B cell (primary cell): Measurements from ENCODE around the gene TSPOAP1. TPM values are rescaled to one million over a fixed set of nuclear protein-coding genes. Genes with fewer than 3 reads are reported as not detected.
A peak's percentile ranks its signal among the peaks of the same experiment; 100 is the strongest.

Experiments
- ATAC-seq: fragments of 200-7000 bp; cut with Tn5 transposase; one replicate; pipeline ENCODE4 v1.10.0; 2021; ENCODE audit warnings: low read depth, mild to moderate bottlenecking, moderate number of reproducible peaks, moderate library complexity
- CTCF ChIA-PET: fragments of 350-600 bp; sonication (Branson Sonifier 250); formaldehyde crosslinking; loops from one replicate; lab custom pipeline; 2021; ENCODE audit warnings: antibody characterized with exemption, inconsistent platforms; lab: Charles Lee
- POLR2A ChIA-PET: fragments of 350-600 bp; sonication (Branson Sonifier 250); formaldehyde crosslinking; loops from one replicate; lab custom pipeline; 2021; ENCODE audit warnings: antibody characterized with exemption; lab: Charles Lee
- DNase-seq: peaks from one replicate; pipeline ENCODE4 v3.0.0; 2013
- H2AFZ ChIP-seq: 2 replicates; pipeline ENCODE4 v1.6.1; 2012; ENCODE audit warnings: mild to moderate bottlenecking, low read depth, low read length; ENCODE audit not compliant: insufficient read depth, poor library complexity, severe bottlenecking
- H3K27ac ChIP-seq, 2 donors: 1 replicate in 1 of 2; 2 replicates in 1 of 2; pipeline ENCODE4 v1.5.1; 2012 to 2013; ENCODE audit warnings: low read length in 2 of 2, mild to moderate bottlenecking in 2 of 2, moderate library complexity in 1 of 2
- H3K27me3 ChIP-seq, 4 experiments: fragments of 200-600 bp in 1 of 4; sonication (generic) in 1 of 4; replicated peaks in 1 of 4; 1 replicate in 2 of 4; 2 replicates in 2 of 4; pipeline versions ENCODE4 v1.6.1 to v1.7.0; 2013 to 2016; ENCODE audit warnings: low read length in 3 of 4, mild to moderate bottlenecking in 2 of 4, mixed read lengths in 1 of 4, moderate library complexity in 1 of 4; ENCODE audit not compliant: insufficient read depth in 4 of 4, control insufficient read depth in 3 of 4; ENCODE audit errors: control extremely low read depth in 1 of 4
- H3K36me3 ChIP-seq, 2 experiments: replicated peaks in 1 of 2; 1 replicate in 1 of 2; 2 replicates in 1 of 2; pipeline versions ENCODE4 v1.6.1 to v1.7.1; 2013; ENCODE audit warnings: low read length in 1 of 2; ENCODE audit not compliant: insufficient read depth in 2 of 2, control insufficient read depth in 1 of 2; ENCODE audit errors: control extremely low read depth in 1 of 2, extremely low read depth in 1 of 2
- H3K4me1 ChIP-seq, 2 donors: fragments of 200-600 bp in 1 of 2; sonication (generic) in 1 of 2; 1 replicate in 1 of 2; 2 replicates in 1 of 2; pipeline versions ENCODE4 v1.5.1 to v1.6.1; 2013 to 2017; ENCODE audit warnings: low read length in 2 of 2; ENCODE audit not compliant: control insufficient read depth in 2 of 2, insufficient read depth in 2 of 2
- H3K4me2 ChIP-seq: replicated peaks from 2 replicates; pipeline ENCODE3; 2012; ENCODE audit warnings: mild to moderate bottlenecking, low read depth, low read length; ENCODE audit not compliant: poor library complexity, severe bottlenecking
- H3K4me3 ChIP-seq, 5 experiments: fragments of 200-600 bp in 1 of 5; sonication (generic) in 1 of 5; 1 replicate in 3 of 5; 2 replicates in 2 of 5; pipeline versions ENCODE4 v1.5.1 to v1.7.0; 2011 to 2016; ENCODE audit warnings: low read length in 4 of 5, mild to moderate bottlenecking in 4 of 5, low read depth in 2 of 5, control low read depth in 1 of 5, moderate library complexity in 1 of 5; ENCODE audit not compliant: insufficient read depth in 1 of 5; ENCODE audit errors: control extremely low read depth in 1 of 5, extremely low read depth in 1 of 5
- H3K79me2 ChIP-seq: fragments of 200-600 bp; sonication (generic); one replicate; pipeline ENCODE4 v1.6.0; 2016; ENCODE audit warnings: low read length; ENCODE audit not compliant: control insufficient read depth, insufficient read depth
- H3K9ac ChIP-seq: fragments of 200-600 bp; sonication (generic); 2 replicates; pipeline ENCODE4 v1.6.1; 2017; ENCODE audit warnings: mild to moderate bottlenecking, low read length, moderate library complexity
- H3K9me3 ChIP-seq, 3 donors: one replicate each; pipeline versions ENCODE4 v1.6.1 to v1.7.1; 2013; ENCODE audit warnings: low read length in 2 of 3; ENCODE audit not compliant: control insufficient read depth in 2 of 3, insufficient read depth in 1 of 3; ENCODE audit errors: control extremely low read depth in 1 of 3
- H4K20me1 ChIP-seq: 2 replicates; pipeline ENCODE4 v1.6.0; 2012; ENCODE audit warnings: mild to moderate bottlenecking, low read length; ENCODE audit not compliant: insufficient read depth, control insufficient read depth, poor library complexity, severe bottlenecking
- H3K27ac Mint-ChIP-seq: one replicate; pipeline ENCODE4 v1.8.0; 2021; ENCODE audit warnings: mixed read lengths
- H3K27me3 Mint-ChIP-seq: one replicate; pipeline ENCODE4 v1.8.0; 2021; ENCODE audit warnings: mixed read lengths
- H3K4me1 Mint-ChIP-seq: one replicate; pipeline ENCODE4 v1.8.0; 2021; ENCODE audit warnings: mixed read lengths
- H3K4me3 Mint-ChIP-seq: one replicate; pipeline ENCODE4 v1.8.0; 2021; ENCODE audit warnings: mixed read lengths
- H3K9me3 Mint-ChIP-seq: one replicate; pipeline ENCODE4 v1.8.0; 2022; ENCODE audit warnings: mixed read lengths; ENCODE audit not compliant: insufficient read depth
- CTCF ChIP-seq: fragments of 200-600 bp; IDR thresholded peaks from one replicate; pipeline ENCODE4 v1.8.0; 2022; ENCODE audit warnings: antibody characterized with exemption, mild to moderate bottlenecking
- EZH2 ChIP-seq: IDR thresholded peaks from 2 replicates; pipeline ENCODE4 v1.6.1; 2012; ENCODE audit warnings: borderline replicate concordance, low read depth, mild to moderate bottlenecking, moderate library complexity, low read length; ENCODE audit not compliant: insufficient read depth, poor library complexity, severe bottlenecking
- WGBS: methylation state at CpG from one replicate; pipeline ENCODE4 v1.1.5; 2013; ENCODE audit warnings: missing lambda C conversion rate; ENCODE audit not compliant: insufficient coverage; 5-methylcytosine and 5-hydroxymethylcytosine counted together
- intact Hi-C: fragments of 100-400 bp; cut with micrococcal nuclease; formaldehyde crosslinking; loops from one replicate; pipeline ENCODE4 v1.10.0; 2022
- polyA plus RNA-seq: library from polyadenylated mRNA; depleted of rRNA; stranded (reverse); fragments of >200 nt; gene quantifications from 2 replicates; pipeline ENCODE4 v1.2.3, GENCODE V29; 2012
- total RNA-seq, 2 donors: library from RNA; stranded (reverse); fragments of 120-200 nt in 1 of 2; gene quantifications; 1 replicate in 1 of 2; 2 replicates in 1 of 2; pipeline versions ENCODE4 v1.2.3 to v1.2.4, GENCODE V29; 2013 to 2022

Gene TSPOAP1
- total and polyA plus RNA-seq, 2 donors (not counting 1 experiment from before 2014, with no cell fraction given), result 10.8 to 30.7 TPM

DNA sequence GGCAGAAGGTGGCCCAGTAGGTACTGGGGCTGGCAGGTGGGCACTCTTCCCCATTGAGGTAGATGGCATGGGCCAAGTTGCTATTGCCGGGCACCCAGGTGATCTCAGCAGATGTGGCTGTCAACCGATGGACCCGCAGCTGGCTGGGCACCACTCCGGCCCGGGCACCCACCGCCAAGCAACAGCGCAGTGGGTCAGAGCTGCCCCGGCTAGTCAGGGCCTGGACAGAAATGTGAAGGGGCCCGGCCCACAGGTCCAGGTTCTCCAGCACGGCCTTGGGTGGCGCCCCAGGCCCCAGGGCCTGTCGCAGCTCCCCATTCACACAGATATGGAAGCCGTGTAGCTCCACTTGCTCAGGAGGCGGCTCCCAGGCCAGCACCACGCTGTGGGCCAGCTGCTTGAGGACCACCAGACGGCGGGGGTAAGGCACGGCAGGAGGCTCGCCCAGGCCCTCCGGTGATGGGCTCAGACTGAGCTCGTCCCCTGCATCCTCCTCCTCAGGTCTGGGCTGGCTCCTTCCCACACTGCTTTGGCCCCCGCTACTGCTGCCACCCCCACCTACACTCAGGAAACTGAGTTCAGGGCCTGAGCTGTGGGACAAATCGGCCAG, 16.5 kb downstream of the TSPOAP1 start:
- POLR2A ChIA-PET, result no interaction called here
- H3K27ac ChIP-seq, result no peak overlapping the region
- Mint-ChIP-seq H3K27ac (no peak overlapping the region), H3K27me3 (no peaks in the 10 kb centered on the region), H3K4me3 (no peak overlapping the region), H3K9me3 (no peaks in the 10 kb centered on the region), H3K4me1 (peaks cover 2% of the 10 kb centered on the region)
- H2AFZ ChIP-seq, result no peak overlapping the region
- H4K20me1 ChIP-seq, result no peaks in the 10 kb centered on the region
- CTCF ChIA-PET, result interaction anchor here (0.8 to 17.9 kb wide), 4 partner anchors 8 to 45 kb away, joined by 3 to 587 read pairs (median 31); partner anchors contain the start of gene SUPT4H1
- no peaks in the 10 kb centered on the region for H3K9me3 ChIP-seq
- H3K4me3 ChIP-seq, result no peak overlapping the region
- 97% methylated on average over 21 of the region's 23 CpGs for whole genome bisulfite sequencing
- no peak overlapping the region for H3K4me2 ChIP-seq
- no peaks in the 10 kb centered on the region for H3K79me2 ChIP-seq
- H3K4me1 ChIP-seq, result peaks cover under 1 to 1% of the 10 kb centered on the region in 2 donors
- H3K9ac ChIP-seq, result no peak overlapping the region
- ATAC-seq (no peak), DNase-seq (peak; percentile 7)
- intact Hi-C loops, result no loop called here
- TF ChIP-seq CTCF, result no peak
- TF ChIP-seq EZH2, result no peak
- H3K36me3 ChIP-seq, result no peaks in the 10 kb centered on the region
- no peaks in the 10 kb centered on the region for H3K27me3 ChIP-seq

DNA sequence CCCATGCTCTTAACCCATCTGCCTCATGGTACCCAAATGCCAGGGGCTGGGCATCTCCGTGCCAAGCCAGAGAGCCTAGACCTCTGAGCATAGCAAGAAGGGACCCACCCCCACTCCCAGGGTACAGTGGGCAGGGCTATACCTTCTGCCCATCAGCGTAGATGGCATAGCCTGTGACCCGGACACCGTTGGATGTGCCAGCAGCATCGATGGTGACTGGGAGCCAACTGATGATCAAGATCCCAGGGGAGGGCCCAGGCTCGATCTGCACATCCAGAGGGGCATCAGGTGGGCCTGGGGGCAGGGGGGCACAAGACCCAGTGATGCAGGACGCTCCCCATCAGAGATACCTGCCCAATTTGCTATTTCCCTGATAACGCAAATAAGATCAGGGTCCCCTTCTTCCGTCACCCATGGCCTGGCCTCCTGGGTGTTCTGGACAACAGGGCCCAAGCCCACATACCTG, 17.1 kb downstream of the TSPOAP1 start:
- ATAC-seq (no peak), DNase-seq (no peak)
- Histone ChIP-seq H3K4me3 (no peak overlapping the region), H4K20me1 (no peaks in the 10 kb centered on the region), H3K9me3 (no peaks in the 10 kb centered on the region), H2AFZ (no peak overlapping the region), H3K27me3 (no peaks in the 10 kb centered on the region), H3K4me1 (no peaks in the 10 kb centered on the region), H3K4me2 (no peak overlapping the region), H3K9ac (no peak overlapping the region), H3K27ac (no peak overlapping the region), H3K36me3 (no peaks in the 10 kb centered on the region), H3K79me2 (no peaks in the 10 kb centered on the region)
- 95% methylated on average over 9 of the region's 9 CpGs for WGBS
- Mint-ChIP-seq H3K9me3 (no peaks in the 10 kb centered on the region), H3K4me1 (no peaks in the 10 kb centered on the region), H3K27me3 (no peaks in the 10 kb centered on the region), H3K27ac (no peak overlapping the region), H3K4me3 (no peak overlapping the region)
- ChIA-PET CTCF (interaction anchor here (7.3 to 17.9 kb wide), 2 partner anchors 7 to 30 kb away, joined by 59 to 587 read pairs; no protein-coding TSS in a partner anchor), POLR2A (no interaction called here)
- intact Hi-C loops, result no loop called here
- TF ChIP-seq EZH2 (no peak), CTCF (no peak)
